ENCODE results near the gene MAX.
"Not testable (repeated sequence)": the region's sequence is repeated elsewhere in the genome, so short reads cannot be mapped to it uniquely, and the experiment has no call there.

The MAX gene

GRCh38 chr14:65038966-65039365 lies 63.4 kb downstream of the MAX start:
- no peak for DNase-seq (ENCODE audit: low read depth)

DNA sequence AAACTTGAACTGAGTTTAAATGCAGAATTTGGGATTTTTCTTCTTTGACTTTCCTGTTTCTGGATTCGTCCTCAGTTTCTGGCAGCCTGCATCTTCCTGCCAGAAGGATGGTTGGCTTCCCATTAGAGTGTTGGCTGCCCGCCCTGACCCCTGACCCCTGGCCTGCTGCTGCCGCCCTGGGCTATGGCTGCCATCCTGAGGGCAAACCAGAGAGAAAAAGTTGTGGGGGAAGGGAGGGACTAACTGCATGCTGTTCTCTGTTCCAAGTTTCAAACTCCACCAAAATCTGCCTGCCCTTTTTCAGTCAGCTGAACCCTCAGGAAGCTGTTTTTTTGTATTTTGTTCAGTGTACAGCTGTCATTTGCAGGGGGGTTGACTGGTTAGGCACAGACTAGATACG lies 67.3 kb downstream of the MAX start:
- no peak for DNase-seq (ENCODE audit: low read depth)

DNA sequence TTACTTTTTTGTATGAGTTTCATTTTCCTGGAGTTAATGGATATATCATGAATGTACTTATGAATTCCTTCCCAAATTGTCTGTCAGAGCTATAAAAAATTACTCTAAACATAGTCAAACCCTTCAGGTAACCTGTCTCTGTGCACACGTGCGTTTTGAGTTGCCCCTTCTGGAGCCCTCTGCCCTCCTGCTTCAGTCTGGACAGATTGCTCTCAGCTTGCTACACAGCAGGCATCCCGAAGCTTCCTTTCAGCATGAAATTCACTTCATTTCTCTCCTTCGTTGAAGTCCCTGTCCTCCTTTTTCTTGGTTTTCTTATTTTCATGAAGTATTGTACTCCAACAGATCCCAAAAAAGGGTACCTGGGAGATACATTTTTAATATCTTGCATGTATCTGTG lies 68.3 kb downstream of the MAX start:
- no peak for DNase-seq (ENCODE audit: low read depth)

DNA sequence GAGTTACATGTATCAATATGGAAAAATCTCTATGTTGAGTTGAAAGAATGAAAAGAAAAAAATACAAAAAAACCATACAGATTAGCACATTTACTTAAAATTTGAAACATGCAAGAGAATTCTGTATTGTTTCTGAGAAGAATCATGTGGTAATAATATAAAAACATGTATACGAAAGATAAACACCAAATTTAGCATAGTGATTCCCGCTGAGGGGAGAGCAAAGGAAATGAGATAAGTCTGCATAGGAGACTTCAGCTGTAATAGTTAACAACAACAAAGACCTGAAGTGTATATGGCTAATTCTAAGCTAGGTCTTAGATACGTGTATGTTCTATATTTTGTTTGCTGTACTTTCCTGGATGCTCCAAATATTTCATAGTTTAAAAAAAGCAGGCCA lies 69.1 kb downstream of the MAX start:
- no peak for DNase-seq (ENCODE audit: low read depth)

DNA sequence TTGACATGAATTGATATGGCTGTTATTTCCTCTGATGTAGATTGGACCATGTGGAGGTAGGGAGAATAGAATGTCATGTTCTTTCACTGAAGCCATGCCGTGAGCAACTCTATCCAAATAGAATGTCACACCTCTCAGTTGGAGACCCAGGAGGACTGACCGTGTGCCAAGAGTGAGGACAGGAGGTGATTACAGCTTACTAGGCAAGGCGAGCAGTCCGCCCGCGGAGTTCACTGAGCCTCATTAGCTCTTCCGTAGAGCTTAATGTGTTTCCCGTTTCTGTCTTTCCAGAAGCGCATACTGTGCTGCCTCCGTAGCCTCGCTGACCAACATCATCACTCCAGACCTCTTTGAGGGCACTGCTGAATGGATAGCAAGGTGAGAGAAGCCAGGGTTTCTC lies 70.0 kb downstream of the MAX start:
- DNase-seq (ENCODE audit: low read depth), result no peak

DNA sequence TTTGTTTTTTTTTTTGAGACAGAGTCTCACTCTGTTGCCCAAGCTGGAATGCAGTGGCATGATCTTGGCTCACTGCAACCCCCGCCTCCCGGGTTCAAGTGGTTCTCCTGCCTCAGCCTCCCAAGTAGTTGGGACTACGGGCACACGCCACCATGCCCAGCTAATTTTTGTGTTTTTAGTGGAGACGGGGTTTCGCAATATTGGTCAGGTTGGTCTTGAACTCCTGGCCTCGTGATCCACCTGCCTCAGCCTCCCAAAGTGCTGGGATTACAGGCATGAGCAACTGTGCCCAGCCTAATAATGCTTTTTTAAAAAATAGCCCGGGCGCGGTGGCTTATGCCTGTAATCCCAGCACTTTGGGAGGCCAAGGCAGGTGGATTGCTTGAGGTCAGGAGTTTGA lies 71.0 kb downstream of the MAX start:
- not testable (repeated sequence) for DNase-seq (ENCODE audit: low read depth)

DNA sequence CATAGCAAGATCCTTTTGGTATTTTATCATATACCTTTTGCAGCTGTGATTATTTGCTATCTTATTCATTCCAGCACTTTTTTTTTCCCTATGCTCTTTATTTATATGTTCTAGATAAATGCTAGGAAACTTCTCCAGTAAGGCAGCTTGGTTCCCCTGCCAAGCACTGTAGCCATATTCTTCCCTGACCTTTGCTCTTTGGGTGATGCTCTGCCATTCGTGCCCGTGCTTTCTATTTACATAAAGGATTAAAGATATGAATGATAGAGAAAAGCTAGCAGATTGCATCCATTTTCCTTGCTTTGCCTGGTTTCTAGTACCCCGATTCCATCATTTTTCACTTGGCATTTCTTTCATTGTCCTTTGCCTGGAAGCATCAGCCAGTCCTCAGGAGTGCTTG lies 73.4 kb downstream of the MAX start:
- DNase-seq (ENCODE audit: low read depth), result no peak

DNA sequence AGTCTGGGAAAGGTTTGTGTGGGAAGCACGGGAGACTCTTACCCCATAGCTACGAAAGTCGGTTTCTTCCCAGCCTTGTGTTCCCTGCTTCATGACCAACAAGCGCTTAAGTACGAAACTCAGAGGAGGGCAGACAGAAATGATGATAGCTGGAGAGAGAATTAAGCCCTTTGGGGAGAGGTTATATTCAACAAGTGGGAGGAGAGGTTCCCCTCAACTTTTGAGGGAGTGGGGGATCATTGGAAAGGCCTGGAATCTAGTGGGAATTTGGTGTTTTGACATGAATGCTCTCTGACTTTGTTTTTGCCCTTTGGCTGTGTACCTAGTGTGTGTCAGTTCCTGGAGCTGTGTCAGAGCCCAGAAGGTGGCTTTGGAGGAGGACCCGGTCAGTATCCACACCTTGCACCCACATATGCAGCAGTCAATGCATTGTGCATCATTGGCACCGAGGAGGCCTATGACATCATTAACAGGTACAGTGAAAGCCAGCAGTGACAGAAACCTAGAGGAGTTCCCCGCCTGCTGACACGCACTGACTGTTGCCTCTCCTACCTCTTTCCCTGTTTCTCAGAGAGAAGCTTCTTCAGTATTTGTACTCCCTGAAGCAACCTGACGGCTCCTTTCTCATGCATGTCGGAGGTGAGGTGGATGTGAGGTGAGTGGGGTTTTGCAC lies 75.1 kb downstream of the MAX start:
- no peak for DNase-seq (ENCODE audit: low read depth)

GRCh38 chr14:65026526-65026925 lies 75.8 kb downstream of the MAX start:
- no peak for DNase-seq (ENCODE audit: low read depth)

DNA sequence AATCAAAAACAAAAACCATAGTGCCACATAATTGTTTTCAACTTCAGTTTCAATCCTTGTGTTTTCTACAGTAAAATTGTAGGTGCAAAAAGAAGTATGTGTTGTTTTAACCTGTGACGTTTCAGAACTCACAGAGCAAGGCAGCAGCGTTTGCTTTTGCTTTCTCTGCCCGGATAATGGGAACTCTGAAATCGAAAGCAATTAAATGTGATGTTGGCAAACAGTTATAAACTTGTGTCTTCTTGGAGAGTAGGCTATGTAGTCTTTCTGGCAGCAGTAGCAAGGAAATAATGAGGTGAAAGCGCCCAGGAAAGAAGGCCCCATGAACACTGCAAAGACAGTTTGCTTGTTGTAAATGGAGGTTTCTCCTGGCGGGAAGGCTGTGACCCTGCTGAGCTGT lies 76.5 kb downstream of the MAX start:
- no peak for DNase-seq (ENCODE audit: low read depth)
